T-helper 2 cell treated with Interferon-gamma antibody and Interleukin-4, amounts not matched to agents 5 μg/mL and 100 μg/mL, for 36 hours (primary cell): ENCODE measurements around the gene STX12.
"Not testable (repeated sequence)": the region's sequence is repeated elsewhere in the genome, so short reads cannot be mapped to it uniquely, and the experiment has no call there.

Source experiments
- DNase-seq: peaks from one replicate; pipeline ENCODE4 v3.0.0; 2021; ENCODE audit warnings: low spot score
- H3K27ac Mint-ChIP-seq: one replicate; pipeline ENCODE4 v1.8.0; 2021; ENCODE audit warnings: mild to moderate bottlenecking, mixed read lengths
- H3K27me3 Mint-ChIP-seq: one replicate; pipeline ENCODE4 v1.8.0; 2021; ENCODE audit warnings: low read depth, mixed read lengths
- H3K36me3 Mint-ChIP-seq: one replicate; pipeline ENCODE4 v1.8.0; 2021; ENCODE audit warnings: low read depth, mixed read lengths
- H3K4me1 Mint-ChIP-seq: one replicate; pipeline ENCODE4 v1.8.0; 2021; ENCODE audit warnings: low read depth, mixed read lengths
- H3K4me3 Mint-ChIP-seq: one replicate; pipeline ENCODE4 v1.8.0; 2022; ENCODE audit warnings: mild to moderate bottlenecking, moderate library complexity, mixed read lengths
- H3K9me3 Mint-ChIP-seq: one replicate; pipeline ENCODE4 v1.8.0; 2021; ENCODE audit warnings: mixed read lengths

Gene STX12

GRCh38 chr1:27760426-27760825 lies 12.6 kb upstream of the STX12 start:
- no peak overlapping the region for H3K27ac Mint-ChIP-seq
- H3K27me3 Mint-ChIP-seq: no peaks in the 10 kb centered on the region
- H3K9me3 Mint-ChIP-seq: no peaks in the 10 kb centered on the region
- peaks cover 15% of the 10 kb centered on the region for H3K36me3 Mint-ChIP-seq
- no peak for DNase-seq
- H3K4me3 Mint-ChIP-seq: no peak overlapping the region
- no peaks in the 10 kb centered on the region for H3K4me1 Mint-ChIP-seq

- H3K27ac Mint-ChIP-seq: no peak overlapping the region
- H3K9me3 Mint-ChIP-seq: no peaks in the 10 kb centered on the region
- H3K36me3 Mint-ChIP-seq: peaks cover 13% of the 10 kb centered on the region
- H3K4me3 Mint-ChIP-seq: no peak overlapping the region
- no peak for DNase-seq
- no peaks in the 10 kb centered on the region for H3K4me1 Mint-ChIP-seq
- no peaks in the 10 kb centered on the region for H3K27me3 Mint-ChIP-seq
These were observed 11.0 kb upstream of the STX12 start for GRCh38 chr1:27762033-27762432.

GRCh38 chr1:27763358-27763757 lies 9.7 kb upstream of the STX12 start:
- H3K36me3 Mint-ChIP-seq: peaks cover 8% of the 10 kb centered on the region
- no peak overlapping the region for H3K27ac Mint-ChIP-seq
- no peaks in the 10 kb centered on the region for H3K27me3 Mint-ChIP-seq
- no peak for DNase-seq
- no peaks in the 10 kb centered on the region for H3K4me1 Mint-ChIP-seq
- H3K4me3 Mint-ChIP-seq: no peak overlapping the region
- H3K9me3 Mint-ChIP-seq: no peaks in the 10 kb centered on the region

- H3K9me3 Mint-ChIP-seq: no peaks in the 10 kb centered on the region
- no peaks in the 10 kb centered on the region for H3K27me3 Mint-ChIP-seq
- H3K4me1 Mint-ChIP-seq: peaks cover 13% of the 10 kb centered on the region
- no peaks in the 10 kb centered on the region for H3K36me3 Mint-ChIP-seq
- H3K27ac Mint-ChIP-seq: no peak overlapping the region
- no peak for DNase-seq
- H3K4me3 Mint-ChIP-seq: no peak overlapping the region
These were observed 2.7 kb upstream of the STX12 start for GRCh38 chr1:27770293-27770830.

GRCh38 chr1:27772036-27772931 lies 735 bp upstream of the STX12 start:
- DNase-seq: no peak
- peak overlapping the region; percentile 99 for H3K4me3 Mint-ChIP-seq
- peaks cover 20% of the 10 kb centered on the region for H3K4me1 Mint-ChIP-seq
- no peaks in the 10 kb centered on the region for H3K27me3 Mint-ChIP-seq
- H3K36me3 Mint-ChIP-seq: peaks cover 7% of the 10 kb centered on the region
- no peaks in the 10 kb centered on the region for H3K9me3 Mint-ChIP-seq
- peak overlapping the region; percentile 97 for H3K27ac Mint-ChIP-seq

GRCh38 chr1:27773826-27774445 lies 917 bp downstream of the STX12 start:
- H3K4me3 Mint-ChIP-seq: peak overlapping the region; percentile 99
- no peaks in the 10 kb centered on the region for H3K27me3 Mint-ChIP-seq
- peak overlapping the region; percentile 99 for H3K27ac Mint-ChIP-seq
- no peak for DNase-seq
- H3K9me3 Mint-ChIP-seq: no peaks in the 10 kb centered on the region
- peaks cover 20% of the 10 kb centered on the region for H3K4me1 Mint-ChIP-seq
- H3K36me3 Mint-ChIP-seq: peaks cover 7% of the 10 kb centered on the region

- Mint-ChIP-seq H3K27ac (no peak overlapping the region), H3K4me3 (no peak overlapping the region), H3K27me3 (no peaks in the 10 kb centered on the region), H3K36me3 (peaks cover 9% of the 10 kb centered on the region), H3K4me1 (peaks cover 22% of the 10 kb centered on the region), H3K9me3 (no peaks in the 10 kb centered on the region)
- no peak for DNase-seq
These were observed 1.6 kb downstream of the STX12 start for GRCh38 chr1:27774654-27775053.

GRCh38 chr1:27775336-27775735 lies 2.3 kb downstream of the STX12 start:
- not testable (repeated sequence) for H3K27me3 Mint-ChIP-seq, DNase-seq, H3K9me3 Mint-ChIP-seq, H3K4me3 Mint-ChIP-seq, H3K27ac Mint-ChIP-seq
- peaks cover 22% of the 10 kb centered on the region for H3K4me1 Mint-ChIP-seq
- peaks cover 11% of the 10 kb centered on the region for H3K36me3 Mint-ChIP-seq

- not testable (repeated sequence) for H3K4me3 Mint-ChIP-seq, H3K27me3 Mint-ChIP-seq, H3K27ac Mint-ChIP-seq, DNase-seq, H3K9me3 Mint-ChIP-seq
- peaks cover 11% of the 10 kb centered on the region for H3K36me3 Mint-ChIP-seq
- peaks cover 22% of the 10 kb centered on the region for H3K4me1 Mint-ChIP-seq
These were observed 3.3 kb downstream of the STX12 start for GRCh38 chr1:27776276-27776675.

- H3K27me3 Mint-ChIP-seq: no peaks in the 10 kb centered on the region
These were observed 5.0 kb downstream of the STX12 start for GRCh38 chr1:27778056-27778455.

GRCh38 chr1:27779122-27779521 lies 6.1 kb downstream of the STX12 start:
- H3K27me3 Mint-ChIP-seq: no peaks in the 10 kb centered on the region
- no peak overlapping the region for H3K27ac Mint-ChIP-seq
- H3K36me3 Mint-ChIP-seq: peaks cover 11% of the 10 kb centered on the region
- no peaks in the 10 kb centered on the region for H3K9me3 Mint-ChIP-seq
- DNase-seq: no peak
- peaks cover 15% of the 10 kb centered on the region for H3K4me1 Mint-ChIP-seq
- no peak overlapping the region for H3K4me3 Mint-ChIP-seq

More at GRCh38 chr1:27778056-27778455, 5.0 kb downstream of the STX12 start:
- Mint-ChIP-seq H3K27ac (no peak overlapping the region), H3K4me3 (no peak overlapping the region), H3K36me3 (peaks cover 11% of the 10 kb centered on the region), H3K4me1 (peaks cover 18% of the 10 kb centered on the region), H3K9me3 (no peaks in the 10 kb centered on the region)
- no peak for DNase-seq

GRCh38 chr1:27782950-27783349 lies 9.9 kb downstream of the STX12 start:
- Mint-ChIP-seq H3K9me3 (no peaks in the 10 kb centered on the region), H3K36me3 (peaks cover 4% of the 10 kb centered on the region), H3K4me3 (no peak overlapping the region), H3K27me3 (no peaks in the 10 kb centered on the region), H3K4me1 (peaks cover 7% of the 10 kb centered on the region), H3K27ac (no peak overlapping the region)
- DNase-seq: no peak

GRCh38 chr1:27784700-27785099 lies 11.7 kb downstream of the STX12 start:
- Mint-ChIP-seq H3K4me1 (peaks cover 5% of the 10 kb centered on the region), H3K27me3 (no peaks in the 10 kb centered on the region), H3K27ac (no peak overlapping the region), H3K4me3 (no peak overlapping the region), H3K9me3 (no peaks in the 10 kb centered on the region), H3K36me3 (peaks cover 8% of the 10 kb centered on the region)
- no peak for DNase-seq

- Mint-ChIP-seq H3K36me3 (peaks cover 14% of the 10 kb centered on the region), H3K4me1 (peaks cover 5% of the 10 kb centered on the region), H3K27me3 (no peaks in the 10 kb centered on the region), H3K27ac (no peak overlapping the region), H3K9me3 (no peaks in the 10 kb centered on the region), H3K4me3 (no peak overlapping the region)
- DNase-seq: no peak
These were observed 12.9 kb downstream of the STX12 start for GRCh38 chr1:27785781-27786455.
